HL-60 (cell line): ENCODE results near the gene USP32.

Experiments used
- DNase-seq, 2 experiments: peaks; one replicate each; pipeline ENCODE4 v3.0.0-alpha.2; 2010 to 2020; ENCODE audit warnings: low read depth in 1 of 2, low spot score in 1 of 2
- H3K27ac ChIP-seq: fragments of 250-450 bp; sonication (Bioruptor Pico); replicated peaks from 2 replicates; pipeline ENCODE4 v1.5.1; 2020; ENCODE audit warnings: mild to moderate bottlenecking, moderate library complexity
- H3K27me3 ChIP-seq: fragments of 250-450 bp; sonication (Bioruptor Pico); 2 replicates; pipeline ENCODE4 v1.5.1; 2021; ENCODE audit warnings: mild to moderate bottlenecking, moderate library complexity; ENCODE audit not compliant: insufficient read depth, poor library complexity, severe bottlenecking
- H3K4me3 ChIP-seq: replicated peaks from 2 replicates; pipeline ENCODE4 v1.5.1; 2011; ENCODE audit warnings: mild to moderate bottlenecking, control low read depth, low read length; ENCODE audit not compliant: insufficient read depth
- GABPA ChIP-seq: IDR thresholded peaks from 2 replicates; pipeline ENCODE4 v1.6.1; 2012; ENCODE audit warnings: low read depth
- POLR2AphosphoS5 ChIP-seq: IDR thresholded peaks from 2 replicates; pipeline ENCODE4 v1.6.1; 2012; ENCODE audit warnings: low read depth
- SPI1 ChIP-seq: IDR thresholded peaks from 2 replicates; pipeline ENCODE4 v1.6.1; 2012; ENCODE audit warnings: low read depth, mild to moderate bottlenecking, borderline replicate concordance
- TF ChIP-seq, protein P1 (sequence below): IDR thresholded peaks from 2 replicates; pipeline ENCODE4 v1.6.1; 2012; ENCODE audit warnings: low read depth; ENCODE audit not compliant: insufficient replicate concordance
- TF ChIP-seq, protein P2 (sequence below): IDR thresholded peaks from one replicate; pipeline ENCODE4 v1.5.1; 2011; ENCODE audit warnings: low read length, control low read depth, inconsistent platforms; ENCODE audit not compliant: insufficient read depth

The USP32 gene

DNA sequence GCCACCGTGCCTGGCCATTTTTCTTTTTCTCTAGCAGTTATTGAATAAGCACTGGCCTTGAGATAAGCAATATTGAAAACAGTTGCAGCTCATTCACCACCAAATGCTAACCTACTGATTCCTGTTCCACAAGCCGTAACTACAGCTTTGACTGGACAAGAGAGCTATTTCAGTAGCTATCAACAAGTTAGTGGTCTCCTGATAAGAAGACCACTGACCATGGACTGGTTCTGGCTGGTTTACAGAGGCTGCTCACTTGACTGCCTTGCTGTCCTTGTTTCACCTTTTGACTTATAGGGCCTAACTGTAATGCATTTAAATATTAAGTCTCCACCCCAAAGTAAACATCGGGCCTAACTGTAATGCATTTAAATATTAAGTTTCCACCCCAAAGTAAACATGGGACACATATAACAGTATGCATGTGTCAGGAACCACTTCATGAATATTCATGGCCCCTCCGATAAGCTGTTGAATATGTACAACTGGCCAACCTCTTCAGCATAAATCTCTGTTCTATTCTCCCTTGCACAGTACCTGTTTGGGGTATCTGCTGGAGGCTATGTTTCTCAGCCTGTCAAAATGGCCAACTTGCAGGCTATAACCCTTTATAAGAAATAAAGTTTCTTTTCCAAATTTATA, 94.1 kb downstream of the USP32 start:
- Histone ChIP-seq H3K27ac (no peak overlapping the region), H3K27me3 (no peaks in the 10 kb centered on the region), H3K4me3 (no peak overlapping the region)
- TF ChIP-seq, protein P1, sequence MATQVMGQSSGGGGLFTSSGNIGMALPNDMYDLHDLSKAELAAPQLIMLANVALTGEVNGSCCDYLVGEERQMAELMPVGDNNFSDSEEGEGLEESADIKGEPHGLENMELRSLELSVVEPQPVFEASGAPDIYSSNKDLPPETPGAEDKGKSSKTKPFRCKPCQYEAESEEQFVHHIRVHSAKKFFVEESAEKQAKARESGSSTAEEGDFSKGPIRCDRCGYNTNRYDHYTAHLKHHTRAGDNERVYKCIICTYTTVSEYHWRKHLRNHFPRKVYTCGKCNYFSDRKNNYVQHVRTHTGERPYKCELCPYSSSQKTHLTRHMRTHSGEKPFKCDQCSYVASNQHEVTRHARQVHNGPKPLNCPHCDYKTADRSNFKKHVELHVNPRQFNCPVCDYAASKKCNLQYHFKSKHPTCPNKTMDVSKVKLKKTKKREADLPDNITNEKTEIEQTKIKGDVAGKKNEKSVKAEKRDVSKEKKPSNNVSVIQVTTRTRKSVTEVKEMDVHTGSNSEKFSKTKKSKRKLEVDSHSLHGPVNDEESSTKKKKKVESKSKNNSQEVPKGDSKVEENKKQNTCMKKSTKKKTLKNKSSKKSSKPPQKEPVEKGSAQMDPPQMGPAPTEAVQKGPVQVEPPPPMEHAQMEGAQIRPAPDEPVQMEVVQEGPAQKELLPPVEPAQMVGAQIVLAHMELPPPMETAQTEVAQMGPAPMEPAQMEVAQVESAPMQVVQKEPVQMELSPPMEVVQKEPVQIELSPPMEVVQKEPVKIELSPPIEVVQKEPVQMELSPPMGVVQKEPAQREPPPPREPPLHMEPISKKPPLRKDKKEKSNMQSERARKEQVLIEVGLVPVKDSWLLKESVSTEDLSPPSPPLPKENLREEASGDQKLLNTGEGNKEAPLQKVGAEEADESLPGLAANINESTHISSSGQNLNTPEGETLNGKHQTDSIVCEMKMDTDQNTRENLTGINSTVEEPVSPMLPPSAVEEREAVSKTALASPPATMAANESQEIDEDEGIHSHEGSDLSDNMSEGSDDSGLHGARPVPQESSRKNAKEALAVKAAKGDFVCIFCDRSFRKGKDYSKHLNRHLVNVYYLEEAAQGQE, result no peak
- TF ChIP-seq GABPA (no peak), SPI1 (no peak), POLR2AphosphoS5 (no peak)
- TF ChIP-seq, protein P2, sequence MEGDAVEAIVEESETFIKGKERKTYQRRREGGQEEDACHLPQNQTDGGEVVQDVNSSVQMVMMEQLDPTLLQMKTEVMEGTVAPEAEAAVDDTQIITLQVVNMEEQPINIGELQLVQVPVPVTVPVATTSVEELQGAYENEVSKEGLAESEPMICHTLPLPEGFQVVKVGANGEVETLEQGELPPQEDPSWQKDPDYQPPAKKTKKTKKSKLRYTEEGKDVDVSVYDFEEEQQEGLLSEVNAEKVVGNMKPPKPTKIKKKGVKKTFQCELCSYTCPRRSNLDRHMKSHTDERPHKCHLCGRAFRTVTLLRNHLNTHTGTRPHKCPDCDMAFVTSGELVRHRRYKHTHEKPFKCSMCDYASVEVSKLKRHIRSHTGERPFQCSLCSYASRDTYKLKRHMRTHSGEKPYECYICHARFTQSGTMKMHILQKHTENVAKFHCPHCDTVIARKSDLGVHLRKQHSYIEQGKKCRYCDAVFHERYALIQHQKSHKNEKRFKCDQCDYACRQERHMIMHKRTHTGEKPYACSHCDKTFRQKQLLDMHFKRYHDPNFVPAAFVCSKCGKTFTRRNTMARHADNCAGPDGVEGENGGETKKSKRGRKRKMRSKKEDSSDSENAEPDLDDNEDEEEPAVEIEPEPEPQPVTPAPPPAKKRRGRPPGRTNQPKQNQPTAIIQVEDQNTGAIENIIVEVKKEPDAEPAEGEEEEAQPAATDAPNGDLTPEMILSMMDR, result no peak
- no peak for DNase-seq

DNA sequence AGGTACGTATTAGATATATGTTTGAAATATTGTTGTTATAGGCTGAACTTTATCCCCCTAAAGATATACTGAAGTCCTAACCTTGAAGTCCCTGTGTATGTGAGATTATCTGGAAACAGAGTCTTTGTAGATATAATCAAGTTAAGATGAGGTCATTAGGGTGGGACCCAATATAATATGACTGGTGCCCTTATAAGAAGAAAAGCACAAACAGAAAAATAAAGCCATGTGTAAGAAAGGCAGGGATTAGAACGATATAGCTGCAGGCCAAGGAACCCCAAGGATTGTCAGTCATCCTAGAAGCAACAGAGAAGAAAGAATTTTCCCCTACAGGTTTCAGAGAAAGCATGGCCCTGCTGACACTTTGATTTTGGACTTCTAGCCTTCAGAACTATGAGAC, 95.8 kb downstream of the USP32 start:
- Histone ChIP-seq H3K4me3 (no peak overlapping the region), H3K27ac (no peak overlapping the region), H3K27me3 (no peaks in the 10 kb centered on the region)
- DNase-seq, result no peak
- TF ChIP-seq POLR2AphosphoS5 (no peak), GABPA (no peak)
- TF ChIP-seq, protein P1, result no peak

DNA sequence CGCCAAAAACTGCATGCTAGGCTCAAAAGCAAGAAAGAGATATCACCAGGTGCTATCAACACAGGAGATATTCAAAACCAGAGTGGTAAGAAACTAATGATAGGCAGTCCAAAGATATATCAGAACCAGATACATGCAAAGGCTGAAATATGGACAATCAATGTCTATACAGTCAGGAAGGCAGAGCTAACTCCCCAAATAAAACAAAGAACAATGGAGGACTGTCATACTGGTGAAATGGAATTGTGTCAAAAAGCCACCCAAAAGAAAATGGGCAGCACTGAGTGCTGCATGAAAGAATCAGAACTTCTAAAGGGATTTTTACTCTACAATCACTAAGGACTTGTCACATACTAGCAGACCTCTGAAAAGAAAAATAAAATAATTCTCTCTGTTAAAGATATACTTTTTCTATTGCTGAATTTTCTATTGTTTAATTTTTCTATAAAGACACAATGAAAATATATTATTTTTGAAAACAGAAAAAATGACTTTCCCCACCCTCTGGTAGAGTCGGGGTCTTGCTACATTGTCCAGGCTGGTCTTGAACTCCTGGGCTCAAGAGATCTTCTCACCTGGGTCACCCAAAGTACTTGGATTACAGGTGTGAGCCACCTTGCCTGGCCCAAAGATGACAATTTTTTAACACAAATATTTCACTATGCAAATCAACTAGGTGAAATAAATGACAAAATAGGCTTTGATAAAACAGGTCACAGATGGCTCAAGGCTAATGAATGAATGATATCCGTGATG, 98.2 kb downstream of the USP32 start:
- DNase-seq, result no peak
- TF ChIP-seq, protein P1, result no peak
- TF ChIP-seq SPI1, result no peak
- TF ChIP-seq, protein P2, result no peak
- no peak for TF ChIP-seq POLR2AphosphoS5
- TF ChIP-seq GABPA, result no peak
- no peak overlapping the region for H3K27ac ChIP-seq
- H3K27me3 ChIP-seq, result no peaks in the 10 kb centered on the region
- no peak overlapping the region for H3K4me3 ChIP-seq
